Neutrophil (primary cell): ENCODE measurements around the gene SLC7A14.

Source experiments
- H3K27ac ChIP-seq: fragments of 200-600 bp; sonication (generic); 2 replicates; pipeline ENCODE4 v1.5.1; 2016; ENCODE audit warnings: mild to moderate bottlenecking, moderate library complexity
- H3K27me3 ChIP-seq: fragments of 200-600 bp; sonication (generic); 2 replicates; pipeline ENCODE4 v1.6.0; 2016; ENCODE audit warnings: mild to moderate bottlenecking
- H3K36me3 ChIP-seq: fragments of 200-600 bp; sonication (generic); 2 replicates; pipeline ENCODE4 v1.5.1; 2017
- H3K4me1 ChIP-seq, 2 experiments: fragments of 200-600 bp in 1 of 2; sonication (generic) in 1 of 2; 1 replicate in 1 of 2; 2 replicates in 1 of 2; pipeline versions ENCODE4 v1.5.1 to v1.6.1; 2013 to 2016; ENCODE audit warnings: low read depth in 1 of 2, low read length in 1 of 2, mild to moderate bottlenecking in 1 of 2, moderate library complexity in 1 of 2; ENCODE audit not compliant: control insufficient read depth in 1 of 2, insufficient read depth in 1 of 2
- H3K4me3 ChIP-seq, 2 experiments: fragments of 200-600 bp in 1 of 2; sonication (generic) in 1 of 2; 1 replicate in 1 of 2; 2 replicates in 1 of 2; pipeline ENCODE4 v1.5.1; 2013 to 2016; ENCODE audit warnings: low read depth in 1 of 2, low read length in 1 of 2, mild to moderate bottlenecking in 1 of 2, moderate library complexity in 1 of 2
- H3K9me3 ChIP-seq: fragments of 200-600 bp; sonication (generic); 2 replicates; pipeline ENCODE4 v1.5.1; 2016
- CTCF ChIP-seq: fragments of 200-600 bp; sonication (generic); IDR thresholded peaks from 2 replicates; pipeline ENCODE4 v1.5.1; 2016; ENCODE audit warnings: antibody characterized with exemption

The SLC7A14 gene

GRCh38 chr3:170410428-170411029 is 175.3 kb downstream of the SLC7A14 start:
- Histone ChIP-seq H3K36me3 (no peaks in the 10 kb centered on the region), H3K4me1 (no peaks in the 10 kb centered on the region), H3K4me3 (no peak overlapping the region), H3K27ac (no peak overlapping the region), H3K9me3 (no peaks in the 10 kb centered on the region), H3K27me3 (peaks cover 32% of the 10 kb centered on the region)
- TF ChIP-seq CTCF, result no peak
